NCI-H2227 (cell line): ENCODE results near the gene IFRD1.
"Not testable (repeated sequence)": the region's sequence is repeated elsewhere in the genome, so short reads cannot be mapped to it uniquely, and the experiment has no call there.

Experiments used
- DNase-seq: peaks from one replicate; lab custom pipeline; 2025; ENCODE audit not compliant: unreplicated experiment; lab: John Stamatoyannopoulos, UW

The IFRD1 gene

GRCh38 chr7:112439476-112439875 is 10.8 kb upstream of the IFRD1 start:
- no peak for DNase-seq

- DNase-seq = no peak
Measured at GRCh38 chr7:112442210-112442609, 8.1 kb upstream of the IFRD1 start.

- no peak for DNase-seq
Measured at GRCh38 chr7:112444505-112444904, 5.8 kb upstream of the IFRD1 start.

- DNase-seq = no peak
Measured at GRCh38 chr7:112446431-112446830, 3.8 kb upstream of the IFRD1 start.

GRCh38 chr7:112447406-112447805 is 2.9 kb upstream of the IFRD1 start:
- DNase-seq = no peak

GRCh38 chr7:112448381-112448780 is 1.9 kb upstream of the IFRD1 start:
- DNase-seq = no peak

GRCh38 chr7:112448891-112449290 is 1.4 kb upstream of the IFRD1 start:
- DNase-seq = no peak

GRCh38 chr7:112449353-112449752 is 907 bp upstream of the IFRD1 start:
- no peak for DNase-seq

GRCh38 chr7:112450807-112451761 is 824 bp downstream of the IFRD1 start:
- DNase-seq = peak; percentile 97

- DNase-seq = peak; percentile 25
Measured at GRCh38 chr7:112452102-112452888, 2.0 kb downstream of the IFRD1 start.

- no peak for DNase-seq
Measured at GRCh38 chr7:112453505-112454171, 3.4 kb downstream of the IFRD1 start.

- DNase-seq = not testable (repeated sequence)
Measured at GRCh38 chr7:112454191-112454590, 3.9 kb downstream of the IFRD1 start.

- DNase-seq = no peak
Measured at GRCh38 chr7:112459645-112460044, 9.4 kb downstream of the IFRD1 start.

GRCh38 chr7:112462236-112462635 is 12.0 kb downstream of the IFRD1 start:
- peak; percentile 39 for DNase-seq

GRCh38 chr7:112467867-112468266 is 17.6 kb downstream of the IFRD1 start:
- no peak for DNase-seq

- DNase-seq = no peak
Measured at GRCh38 chr7:112470194-112470593, 19.9 kb downstream of the IFRD1 start.

GRCh38 chr7:112476390-112477052 is 26.3 kb downstream of the IFRD1 start:
- DNase-seq = no peak

- no peak for DNase-seq
Measured at GRCh38 chr7:112481121-112481736, 31.0 kb downstream of the IFRD1 start.

GRCh38 chr7:112481833-112482670 is 31.8 kb downstream of the IFRD1 start:
- DNase-seq = no peak
